GM21390 (cell line): ENCODE results near the gene STK40.

Experiments used
- ATAC-seq: cut with Tn5 transposase; IDR thresholded peaks from one replicate; pipeline ENCODE4 v1.9.1; 2021; ENCODE audit not compliant: unreplicated experiment

The STK40 gene

GRCh38 chr1:36385410-36386264, at the start of gene STK40:
STK40 (minus strand) TSS chr1:36385924; CDS start chr1:36361332, 24,592 bp downstream.
- peak; percentile 78 for ATAC-seq

DNA sequence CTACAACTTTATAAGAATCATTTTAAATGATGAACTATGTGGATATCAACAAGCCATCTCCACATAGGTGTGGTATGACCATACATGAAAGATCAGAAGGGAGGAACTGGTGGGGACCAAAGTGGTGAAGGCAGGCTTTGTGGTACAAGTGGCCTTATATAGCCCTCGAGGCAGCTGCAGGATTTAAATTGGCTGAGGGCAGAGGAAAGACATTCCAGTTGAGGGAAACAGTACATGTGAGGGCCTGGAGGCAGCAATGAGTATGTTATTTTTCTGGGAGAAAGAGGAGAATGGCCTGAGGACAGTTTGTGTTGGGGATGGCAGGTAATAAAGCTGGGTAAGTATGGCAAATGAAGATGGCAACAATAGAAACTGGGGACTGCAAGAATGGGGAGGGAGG, 47.4 kb upstream of the STK40 start:
- ATAC-seq: no peak

DNA sequence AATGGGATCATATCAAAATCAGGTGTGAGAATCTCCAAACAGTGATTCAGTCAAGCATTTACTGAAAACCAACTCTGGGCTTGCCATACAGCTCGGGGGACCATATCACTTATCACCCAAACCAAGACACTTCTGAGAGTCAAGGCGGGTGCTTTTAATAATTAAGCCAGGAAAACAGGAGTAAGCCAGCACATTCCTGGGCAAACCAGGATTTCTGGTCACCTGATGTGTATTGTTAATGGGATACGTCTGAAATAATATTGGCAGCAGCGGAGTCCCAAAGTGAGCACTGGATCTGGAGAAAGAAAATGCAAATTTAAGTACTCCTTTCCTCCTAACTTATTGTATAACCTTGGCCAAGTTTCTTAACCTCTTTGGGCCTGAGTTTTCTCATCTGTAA, 46.9 kb upstream of the STK40 start:
- no peak for ATAC-seq

DNA sequence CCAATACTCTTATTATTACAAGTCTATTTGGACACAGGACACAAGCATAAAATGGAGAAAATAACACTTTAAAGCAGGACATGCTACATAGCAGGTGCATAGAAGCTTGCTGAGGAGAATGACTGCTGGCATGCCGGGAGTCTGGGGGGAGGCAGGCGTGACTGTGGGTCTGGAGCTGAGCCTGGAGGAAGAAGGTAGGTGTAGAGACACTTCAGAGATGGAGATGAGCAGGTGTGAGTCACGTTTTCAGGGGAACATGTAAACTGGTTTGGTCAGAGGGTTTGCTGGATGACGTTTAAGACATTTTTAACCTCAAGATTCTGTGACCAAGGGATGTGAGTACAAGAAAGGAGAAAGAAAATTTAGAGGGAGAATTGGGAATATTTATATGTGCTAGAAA, 40.1 kb upstream of the STK40 start:
- no peak for ATAC-seq

DNA sequence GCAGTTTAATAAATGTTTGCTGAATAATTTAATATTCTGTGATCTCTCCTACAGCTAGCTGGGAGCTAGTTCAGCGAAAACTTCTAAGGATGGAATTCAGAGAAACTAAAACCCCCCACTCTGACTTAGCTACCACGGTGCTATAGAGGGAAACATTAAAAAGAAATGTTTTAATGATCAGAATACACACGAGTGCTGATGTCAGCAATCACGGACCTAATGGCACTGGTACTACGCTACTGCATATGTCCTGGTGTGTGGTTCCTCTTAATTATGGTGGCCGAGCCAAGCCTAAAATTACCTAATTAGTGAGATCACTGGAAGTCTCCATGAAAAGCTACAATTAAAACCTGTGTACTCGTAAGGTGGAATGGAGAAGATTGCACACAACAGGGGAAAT, 35.9 kb upstream of the STK40 start:
- ATAC-seq: no peak

DNA sequence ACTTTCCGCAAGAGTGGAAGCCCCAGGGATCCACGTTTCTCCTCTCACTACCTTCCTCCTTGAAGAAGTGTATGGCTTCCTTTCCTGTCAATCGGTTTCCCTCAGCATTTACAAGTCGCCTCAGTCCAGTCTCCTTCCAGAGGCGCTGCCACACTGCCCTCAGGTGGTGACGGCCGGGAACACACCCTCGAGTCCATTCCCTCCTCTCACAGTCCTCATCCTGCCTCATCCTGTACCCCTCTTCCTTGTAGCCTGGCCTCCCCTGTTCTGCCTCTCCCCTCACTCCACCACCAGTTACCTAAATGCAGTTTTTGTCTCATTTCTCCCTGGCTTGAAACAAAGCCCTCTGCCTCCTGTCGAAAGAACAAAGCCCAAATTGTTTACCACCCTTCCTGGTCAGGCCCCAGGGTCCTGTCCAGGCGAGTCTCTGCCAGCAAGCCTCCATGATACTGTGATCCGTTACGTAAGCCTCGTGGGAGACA, 35.2 kb upstream of the STK40 start:
- peak; percentile 60 for ATAC-seq

GRCh38 chr1:36420409-36420808, 34.7 kb upstream of the STK40 start:
- no peak for ATAC-seq

- ATAC-seq: no peak
Measured at GRCh38 chr1:36419569-36419968, 33.8 kb upstream of the STK40 start.

- no peak for ATAC-seq
Measured at GRCh38 chr1:36419140-36419539, 33.4 kb upstream of the STK40 start.

- ATAC-seq: no peak
Measured at GRCh38 chr1:36417931-36418330, 32.2 kb upstream of the STK40 start.

GRCh38 chr1:36415661-36416326, 30.1 kb upstream of the STK40 start:
- no peak for ATAC-seq

- ATAC-seq: no peak
Measured at GRCh38 chr1:36414384-36414783, 28.7 kb upstream of the STK40 start.

DNA sequence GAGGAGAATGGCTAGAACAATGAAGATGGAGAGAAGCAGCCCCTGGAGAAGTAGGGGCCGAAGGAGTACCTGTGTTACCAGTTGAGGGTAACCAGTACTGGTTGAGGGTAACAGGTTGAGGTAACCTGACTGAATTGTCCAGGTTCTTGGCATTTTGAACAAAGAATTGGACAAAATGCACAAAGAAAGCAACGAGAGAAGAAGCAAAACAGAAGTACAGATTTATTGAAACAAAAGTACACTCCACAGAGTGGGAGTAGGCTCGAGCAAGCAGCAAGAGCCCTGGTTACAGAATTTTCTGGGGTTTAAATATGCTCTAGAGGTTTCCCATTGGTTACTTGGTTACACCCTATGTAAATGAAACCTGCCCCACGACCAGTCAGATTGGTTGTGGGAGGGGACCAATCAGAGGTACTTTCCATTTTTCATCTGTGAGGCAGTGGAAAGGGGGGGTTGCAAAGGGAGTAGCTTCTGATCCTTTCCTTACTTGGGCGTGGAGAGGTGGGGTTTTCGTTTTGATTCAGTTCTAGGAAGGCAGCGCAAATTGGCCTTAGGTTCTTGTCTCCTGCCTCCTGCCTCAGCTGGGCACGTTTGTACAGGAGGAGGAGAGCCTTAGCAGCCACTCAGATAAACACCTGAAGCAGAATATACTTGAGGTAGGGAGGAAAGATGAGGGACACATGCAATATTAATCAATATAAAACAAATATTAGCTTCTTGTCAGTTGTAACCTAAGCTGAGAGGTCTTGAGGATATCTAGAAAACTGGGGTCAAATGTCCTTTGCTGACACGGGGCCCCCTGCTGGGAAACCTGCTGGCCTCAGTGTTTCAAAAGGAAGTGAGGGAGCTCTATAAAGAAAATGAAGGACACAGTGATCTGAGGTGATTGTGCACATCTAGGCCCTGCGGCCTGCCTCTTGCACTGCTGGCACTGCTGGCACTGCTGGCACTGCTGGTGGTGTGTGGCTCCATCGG, 26.2 kb upstream of the STK40 start:
- no peak for ATAC-seq

DNA sequence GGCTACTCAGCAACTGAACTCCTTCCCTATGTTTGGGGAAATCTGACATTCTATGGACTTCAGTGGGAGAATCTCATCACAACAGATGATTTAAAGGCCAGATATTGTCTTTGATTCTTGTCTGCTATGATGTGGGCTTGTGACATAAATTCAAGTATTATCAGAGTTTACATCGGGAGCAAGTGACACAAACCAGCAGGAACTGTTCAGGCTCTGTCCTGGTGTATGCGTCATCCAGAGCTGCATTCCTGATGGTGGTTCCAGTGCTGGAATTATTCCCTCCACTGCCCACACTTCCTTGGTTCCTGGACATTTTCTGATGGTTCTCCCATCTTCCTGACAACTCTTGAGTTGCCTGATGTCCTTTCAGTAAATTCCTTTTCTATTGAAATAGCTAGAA, 22.8 kb upstream of the STK40 start:
- ATAC-seq: no peak

- ATAC-seq: no peak
Measured at GRCh38 chr1:36406440-36406839, 20.7 kb upstream of the STK40 start.

- no peak for ATAC-seq
Measured at GRCh38 chr1:36402504-36402890, 16.8 kb upstream of the STK40 start.

- no peak for ATAC-seq
Measured at GRCh38 chr1:36401602-36402503, 16.1 kb upstream of the STK40 start.

DNA sequence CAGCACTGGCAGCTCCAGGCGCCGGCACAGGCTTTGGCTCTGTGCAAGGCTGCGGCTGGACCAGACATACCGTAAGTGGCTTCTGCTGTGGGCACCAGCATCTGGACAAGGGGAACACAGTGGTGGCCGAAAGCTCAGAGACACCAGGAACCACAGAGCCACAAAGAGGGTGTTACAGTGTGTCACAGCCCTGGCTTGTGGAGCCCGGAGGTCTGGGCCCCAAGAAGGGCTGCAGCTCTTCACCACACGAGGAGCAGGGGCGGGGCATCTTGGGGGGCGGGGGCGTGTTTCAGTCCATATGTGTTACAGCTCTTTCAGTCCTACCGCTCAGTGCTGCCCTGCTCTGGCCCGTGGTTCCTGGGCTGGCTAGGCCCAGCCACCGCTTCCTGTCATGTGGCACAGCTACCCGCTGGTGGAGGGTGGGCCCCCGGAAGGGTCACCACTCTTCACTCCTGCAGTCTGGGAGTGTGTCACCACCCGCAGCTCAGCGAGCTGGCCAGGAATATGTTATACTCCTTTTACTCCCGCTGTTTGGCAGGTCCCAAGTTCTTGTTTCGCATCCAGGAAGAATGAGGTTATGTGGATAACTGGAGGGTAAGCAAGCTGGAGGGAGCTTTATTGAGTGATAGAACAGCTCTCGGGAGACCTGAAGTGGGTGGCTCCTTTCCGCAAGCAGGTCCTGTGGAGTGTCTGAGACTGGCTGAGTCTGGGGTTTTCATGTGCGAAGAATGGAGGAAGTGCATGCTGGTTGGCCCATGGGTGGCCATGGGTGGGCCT, 15.3 kb upstream of the STK40 start:
- ATAC-seq: no peak

DNA sequence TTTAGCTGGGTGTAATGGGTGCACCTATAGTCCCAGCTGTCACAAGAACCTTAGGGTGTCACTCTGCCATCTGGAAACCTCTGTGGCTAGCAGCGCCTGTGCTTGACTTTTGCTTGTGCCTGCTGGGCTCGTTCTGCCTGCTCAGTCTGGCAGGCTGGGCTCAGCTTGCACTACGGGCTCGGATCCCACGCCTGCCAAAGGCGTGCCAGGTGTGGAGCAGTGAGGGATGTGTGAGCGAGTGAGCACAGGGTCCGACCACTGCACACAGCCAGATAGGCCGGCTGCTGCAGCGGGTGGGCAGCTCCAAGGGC, 14.7 kb upstream of the STK40 start:
- ATAC-seq: no peak
